Measurements from ENCODE around the gene NEK7. TPM values are rescaled to one million over a fixed set of nuclear protein-coding genes. Genes with fewer than 3 reads are reported as not detected.
A peak's percentile ranks its signal among the peaks of the same experiment; 100 is the strongest.

NEK7 gene
- total RNA-seq, result 10 to 100 TPM; 62.3 to 72.1 (median 62.9) TPM

GRCh38 chr1:198156745-198157240 lies at the start of gene NEK7:
TSS of gene NEK7 (plus strand) at chr1:198156998. CDS start at chr1:198232581, 75,583 bp downstream.
- ATAC-seq (peak; percentile 51 to 55), DNase-seq (peak; percentile 24)
- Mint-ChIP-seq H3K4me1 (ENCODE audit: low read depth) (peaks cover 29% of the 10 kb centered on the region), H3K36me3 (ENCODE audit: insufficient read depth) (peaks cover 2% of the 10 kb centered on the region), H3K4me3 (peak within 1 kb of the TSS; percentile 97), H3K9me3 (no peaks in the 10 kb centered on the region), H3K27me3 (ENCODE audit: low read depth) (no peaks in the 10 kb centered on the region)

GRCh38 chr1:198107091-198107501 lies 49.7 kb upstream of the NEK7 start:
- DNase-seq (no peak), ATAC-seq (no peak)
- H3K9me3 Mint-ChIP-seq, result no peaks in the 10 kb centered on the region
- H3K27me3 Mint-ChIP-seq (ENCODE audit: low read depth), result peaks cover 2% of the 10 kb centered on the region
- peaks cover 2% of the 10 kb centered on the region for H3K36me3 Mint-ChIP-seq (ENCODE audit: insufficient read depth)
- H3K4me1 Mint-ChIP-seq (ENCODE audit: low read depth), result peaks cover 14% of the 10 kb centered on the region
- H3K4me3 Mint-ChIP-seq, result no peak overlapping the region

GRCh38 chr1:198108636-198109370 lies 48.0 kb upstream of the NEK7 start:
- Mint-ChIP-seq H3K36me3 (ENCODE audit: insufficient read depth) (peaks cover 2% of the 10 kb centered on the region), H3K4me3 (no peak overlapping the region), H3K27me3 (ENCODE audit: low read depth) (peaks cover 2% of the 10 kb centered on the region), H3K4me1 (ENCODE audit: low read depth) (no peaks in the 10 kb centered on the region), H3K9me3 (no peaks in the 10 kb centered on the region)
- DNase-seq (no peak), ATAC-seq (no peak)

GRCh38 chr1:198109371-198109715 lies 47.5 kb upstream of the NEK7 start:
- no peaks in the 10 kb centered on the region for H3K9me3 Mint-ChIP-seq
- peaks cover 2% of the 10 kb centered on the region for H3K27me3 Mint-ChIP-seq (ENCODE audit: low read depth)
- no peak overlapping the region for H3K4me3 Mint-ChIP-seq
- H3K36me3 Mint-ChIP-seq (ENCODE audit: insufficient read depth), result peaks cover 2% of the 10 kb centered on the region
- ATAC-seq, result no peak
- DNase-seq, result no peak
- H3K4me1 Mint-ChIP-seq (ENCODE audit: low read depth), result no peaks in the 10 kb centered on the region

- DNase-seq (no peak), ATAC-seq (no peak)
- no peak overlapping the region for H3K4me3 Mint-ChIP-seq
- H3K27me3 Mint-ChIP-seq (ENCODE audit: low read depth), result peaks cover 6% of the 10 kb centered on the region
- H3K4me1 Mint-ChIP-seq (ENCODE audit: low read depth), result no peaks in the 10 kb centered on the region
- H3K36me3 Mint-ChIP-seq (ENCODE audit: insufficient read depth), result peaks cover 2% of the 10 kb centered on the region
- H3K9me3 Mint-ChIP-seq, result no peaks in the 10 kb centered on the region
Measured at GRCh38 chr1:198113342-198113750, 43.5 kb upstream of the NEK7 start.

- no peak for DNase-seq
- Mint-ChIP-seq H3K27me3 (ENCODE audit: low read depth) (peaks cover 3% of the 10 kb centered on the region), H3K9me3 (no peaks in the 10 kb centered on the region), H3K4me3 (no peak overlapping the region), H3K36me3 (ENCODE audit: insufficient read depth) (no peaks in the 10 kb centered on the region), H3K4me1 (ENCODE audit: low read depth) (no peaks in the 10 kb centered on the region)
- ATAC-seq, result no peak
Measured at GRCh38 chr1:198116069-198116468, 40.7 kb upstream of the NEK7 start.

- no peaks in the 10 kb centered on the region for H3K4me1 Mint-ChIP-seq (ENCODE audit: low read depth)
- H3K27me3 Mint-ChIP-seq (ENCODE audit: low read depth), result peaks cover 3% of the 10 kb centered on the region
- ATAC-seq (no peak), DNase-seq (no peak)
- no peaks in the 10 kb centered on the region for H3K36me3 Mint-ChIP-seq (ENCODE audit: insufficient read depth)
- H3K4me3 Mint-ChIP-seq, result no peak overlapping the region
- no peaks in the 10 kb centered on the region for H3K9me3 Mint-ChIP-seq
Measured at GRCh38 chr1:198116469-198116868, 40.3 kb upstream of the NEK7 start.

- DNase-seq (no peak), ATAC-seq (no peak)
- no peak overlapping the region for H3K4me3 Mint-ChIP-seq
- H3K27me3 Mint-ChIP-seq (ENCODE audit: low read depth), result peaks cover 3% of the 10 kb centered on the region
- H3K36me3 Mint-ChIP-seq (ENCODE audit: insufficient read depth), result no peaks in the 10 kb centered on the region
- H3K4me1 Mint-ChIP-seq (ENCODE audit: low read depth), result no peaks in the 10 kb centered on the region
- no peaks in the 10 kb centered on the region for H3K9me3 Mint-ChIP-seq
Measured at GRCh38 chr1:198117267-198117666, 39.5 kb upstream of the NEK7 start.

- ATAC-seq, result no peak
- Mint-ChIP-seq H3K9me3 (no peaks in the 10 kb centered on the region), H3K36me3 (ENCODE audit: insufficient read depth) (no peaks in the 10 kb centered on the region), H3K27me3 (ENCODE audit: low read depth) (peaks cover 3% of the 10 kb centered on the region), H3K4me3 (no peak overlapping the region), H3K4me1 (ENCODE audit: low read depth) (no peaks in the 10 kb centered on the region)
- no peak for DNase-seq
Measured at GRCh38 chr1:198118134-198118533, 38.7 kb upstream of the NEK7 start.

GRCh38 chr1:198119906-198120305 lies 36.9 kb upstream of the NEK7 start:
- no peak for ATAC-seq
- Mint-ChIP-seq H3K36me3 (ENCODE audit: insufficient read depth) (no peaks in the 10 kb centered on the region), H3K9me3 (no peaks in the 10 kb centered on the region), H3K4me3 (no peak overlapping the region), H3K4me1 (ENCODE audit: low read depth) (no peaks in the 10 kb centered on the region), H3K27me3 (ENCODE audit: low read depth) (peaks cover 3% of the 10 kb centered on the region)
- no peak for DNase-seq

GRCh38 chr1:198121056-198121826 lies 35.6 kb upstream of the NEK7 start:
- Mint-ChIP-seq H3K27me3 (ENCODE audit: low read depth) (peaks cover 7% of the 10 kb centered on the region), H3K4me1 (ENCODE audit: low read depth) (no peaks in the 10 kb centered on the region), H3K9me3 (no peaks in the 10 kb centered on the region), H3K4me3 (no peak overlapping the region), H3K36me3 (ENCODE audit: insufficient read depth) (no peaks in the 10 kb centered on the region)
- DNase-seq (no peak), ATAC-seq (peak in 1 of 2 donors; percentile 14)

GRCh38 chr1:198122693-198123092 lies 34.1 kb upstream of the NEK7 start:
- H3K36me3 Mint-ChIP-seq (ENCODE audit: insufficient read depth), result no peaks in the 10 kb centered on the region
- no peak for ATAC-seq

GRCh38 chr1:198123133-198123532 lies 33.7 kb upstream of the NEK7 start:
- Mint-ChIP-seq H3K4me3 (no peak overlapping the region), H3K36me3 (ENCODE audit: insufficient read depth) (no peaks in the 10 kb centered on the region), H3K27me3 (ENCODE audit: low read depth) (peaks cover 4% of the 10 kb centered on the region), H3K4me1 (ENCODE audit: low read depth) (peaks cover 2% of the 10 kb centered on the region), H3K9me3 (no peaks in the 10 kb centered on the region)
- DNase-seq (no peak), ATAC-seq (no peak)

More at GRCh38 chr1:198122693-198123092, 34.1 kb upstream of the NEK7 start:
- no peaks in the 10 kb centered on the region for H3K4me1 Mint-ChIP-seq (ENCODE audit: low read depth)
- no peak overlapping the region for H3K4me3 Mint-ChIP-seq
- DNase-seq, result no peak
- peaks cover 4% of the 10 kb centered on the region for H3K27me3 Mint-ChIP-seq (ENCODE audit: low read depth)
- no peaks in the 10 kb centered on the region for H3K9me3 Mint-ChIP-seq

GRCh38 chr1:198124673-198125072 lies 32.1 kb upstream of the NEK7 start:
- ATAC-seq, result no peak
- no peaks in the 10 kb centered on the region for H3K9me3 Mint-ChIP-seq
- DNase-seq, result no peak
- peaks cover 4% of the 10 kb centered on the region for H3K27me3 Mint-ChIP-seq (ENCODE audit: low read depth)
- peaks cover 4% of the 10 kb centered on the region for H3K4me1 Mint-ChIP-seq (ENCODE audit: low read depth)
- no peaks in the 10 kb centered on the region for H3K36me3 Mint-ChIP-seq (ENCODE audit: insufficient read depth)
- no peak overlapping the region for H3K4me3 Mint-ChIP-seq
